ENCODE measurements around the gene PCGF5.
"Not testable (repeated sequence)": the region's sequence is repeated elsewhere in the genome, so short reads cannot be mapped to it uniquely, and the experiment has no call there.

The PCGF5 gene

GRCh38 chr10:91312382-91312733 lies 91.9 kb downstream of the PCGF5 start:
- no peaks in the 10 kb centered on the region for H3K9me3 ChIP-seq (replicated peaks; ENCODE audit: low read length)
- H3K4me1 ChIP-seq (ENCODE audit: control insufficient read depth, insufficient read depth, low read length): peaks cover 9% of the 10 kb centered on the region
- no peak overlapping the region for H3K4me3 ChIP-seq (ENCODE audit: low read length)
- no peak overlapping the region for H3K9ac ChIP-seq (ENCODE audit: low read depth, low read length)
- H3K27me3 ChIP-seq (ENCODE audit: control insufficient read depth, insufficient read depth, low read length): peaks cover 14% of the 10 kb centered on the region
- no peaks in the 10 kb centered on the region for H3K36me3 ChIP-seq (ENCODE audit: insufficient read depth, low read length)
- H3K4me2 ChIP-seq (ENCODE audit: low read length): no peak overlapping the region

GRCh38 chr10:91313796-91314485 lies 93.5 kb downstream of the PCGF5 start:
- no peak overlapping the region for H3K9ac ChIP-seq (ENCODE audit: low read depth, low read length)

GRCh38 chr10:91316486-91316885 lies 96.0 kb downstream of the PCGF5 start:
- peaks cover 9% of the 10 kb centered on the region for H3K4me1 ChIP-seq (ENCODE audit: control insufficient read depth, insufficient read depth, low read length)
- no peak overlapping the region for H3K4me3 ChIP-seq (ENCODE audit: low read length)
- H3K4me2 ChIP-seq (ENCODE audit: low read length): no peak overlapping the region
- no peaks in the 10 kb centered on the region for H3K36me3 ChIP-seq (ENCODE audit: insufficient read depth, low read length)
- H3K27me3 ChIP-seq (ENCODE audit: control insufficient read depth, insufficient read depth, low read length): no peaks in the 10 kb centered on the region
- H3K9me3 ChIP-seq (replicated peaks; ENCODE audit: low read length): no peaks in the 10 kb centered on the region
- H3K9ac ChIP-seq (ENCODE audit: low read depth, low read length): no peak overlapping the region

More at GRCh38 chr10:91313796-91314485, 93.5 kb downstream of the PCGF5 start:
- Histone ChIP-seq H3K4me3 (ENCODE audit: low read length) (no peak overlapping the region), H3K27me3 (ENCODE audit: control insufficient read depth, insufficient read depth, low read length) (peaks cover 9% of the 10 kb centered on the region), H3K9me3 (replicated peaks; ENCODE audit: low read length) (no peaks in the 10 kb centered on the region), H3K36me3 (ENCODE audit: insufficient read depth, low read length) (no peaks in the 10 kb centered on the region), H3K4me2 (ENCODE audit: low read length) (peak overlapping the region; percentile 23), H3K4me1 (ENCODE audit: control insufficient read depth, insufficient read depth, low read length) (peaks cover 9% of the 10 kb centered on the region)

- Histone ChIP-seq H3K9ac (ENCODE audit: low read depth, low read length) (no peak overlapping the region), H3K4me3 (ENCODE audit: low read length) (no peak overlapping the region), H3K27me3 (ENCODE audit: control insufficient read depth, insufficient read depth, low read length) (no peaks in the 10 kb centered on the region), H3K9me3 (replicated peaks; ENCODE audit: low read length) (no peaks in the 10 kb centered on the region), H3K4me1 (ENCODE audit: control insufficient read depth, insufficient read depth, low read length) (peaks cover 9% of the 10 kb centered on the region), H3K36me3 (ENCODE audit: insufficient read depth, low read length) (no peaks in the 10 kb centered on the region), H3K4me2 (ENCODE audit: low read length) (no peak overlapping the region)
Observed at GRCh38 chr10:91317541-91317940, 97.1 kb downstream of the PCGF5 start.

- Histone ChIP-seq H3K4me1 (ENCODE audit: control insufficient read depth, insufficient read depth, low read length) (peaks cover under 1% of the 10 kb centered on the region), H3K4me3 (ENCODE audit: low read length) (no peak overlapping the region), H3K4me2 (ENCODE audit: low read length) (no peak overlapping the region), H3K27me3 (ENCODE audit: control insufficient read depth, insufficient read depth, low read length) (no peaks in the 10 kb centered on the region), H3K9me3 (replicated peaks; ENCODE audit: low read length) (no peaks in the 10 kb centered on the region), H3K9ac (ENCODE audit: low read depth, low read length) (no peak overlapping the region), H3K36me3 (ENCODE audit: insufficient read depth, low read length) (no peaks in the 10 kb centered on the region)
Observed at GRCh38 chr10:91319336-91319735, 98.9 kb downstream of the PCGF5 start.

GRCh38 chr10:91323293-91323905 lies 102.9 kb downstream of the PCGF5 start:
- not testable (repeated sequence) for H3K9ac ChIP-seq (ENCODE audit: low read depth, low read length); H3K36me3 ChIP-seq (ENCODE audit: insufficient read depth, low read length); H3K9me3 ChIP-seq (replicated peaks; ENCODE audit: low read length); H3K27me3 ChIP-seq (ENCODE audit: control insufficient read depth, insufficient read depth, low read length); H3K4me3 ChIP-seq (ENCODE audit: low read length); H3K4me2 ChIP-seq (ENCODE audit: low read length); H3K4me1 ChIP-seq (ENCODE audit: control insufficient read depth, insufficient read depth, low read length)

GRCh38 chr10:91328320-91328984 lies 108.0 kb downstream of the PCGF5 start:
- Histone ChIP-seq H3K27me3 (ENCODE audit: control insufficient read depth, insufficient read depth, low read length) (no peaks in the 10 kb centered on the region), H3K4me1 (ENCODE audit: control insufficient read depth, insufficient read depth, low read length) (no peaks in the 10 kb centered on the region), H3K4me3 (ENCODE audit: low read length) (no peak overlapping the region), H3K9me3 (replicated peaks; ENCODE audit: low read length) (no peaks in the 10 kb centered on the region), H3K36me3 (ENCODE audit: insufficient read depth, low read length) (no peaks in the 10 kb centered on the region), H3K9ac (ENCODE audit: low read depth, low read length) (no peak overlapping the region), H3K4me2 (ENCODE audit: low read length) (no peak overlapping the region)

All from skeletal muscle satellite cell (primary cell).